Stomach (tissue), 4 donors: ENCODE measurements around the gene SEPTIN1.
A peak's percentile ranks its signal among the peaks of the same experiment; 100 is the strongest.

Experiments used
- CTCF ChIP-seq, 7 experiments: fragments of 450-650 bp in 4 of 7; fragments of 200-600 bp in 3 of 7; sonication (generic) in 3 of 7; IDR thresholded peaks; one replicate each; pipeline ENCODE4 v1.5.1; 2016 to 2019; ENCODE audit warnings: antibody characterized with exemption in 7 of 7, control low read depth in 2 of 7, mild to moderate bottlenecking in 1 of 7
- POLR2A ChIP-seq, 4 donors: fragments of 450-650 bp; IDR thresholded peaks; one replicate each; pipeline ENCODE4 v1.6.1; 2016; ENCODE audit warnings: antibody characterized with exemption in 4 of 4, control low read depth in 2 of 4, mild to moderate bottlenecking in 1 of 4, moderate library complexity in 1 of 4
- POLR2AphosphoS5 ChIP-seq, 3 donors: sonication (generic); formaldehyde crosslinking; IDR thresholded peaks; one replicate each; pipeline ENCODE4 v1.6.1; 2016; ENCODE audit warnings: antibody characterized with exemption in 3 of 3

GRCh38 chr16:30369938-30370455, 12.4 kb downstream of the SEPTIN1 start:
- no peak for TF ChIP-seq POLR2AphosphoS5 (IDR thresholded peaks at IDR 0.05)
- no peak for TF ChIP-seq POLR2A (IDR thresholded peaks at IDR 0.05)
- peak in 1 of 7 experiments; percentile 11 for TF ChIP-seq CTCF (IDR thresholded peaks at IDR 0.05)
